Choroid plexus epithelial cell (primary cell): Measurements from ENCODE around the gene KDM4D.
A peak's percentile ranks its signal among the peaks of the same experiment; 100 is the strongest.

Source experiments
- DNase-seq: peaks from one replicate; pipeline ENCODE4 v3.0.0-alpha.2; 2010; ENCODE audit warnings: low read depth
- H3K4me3 ChIP-seq: 2 replicates; pipeline ENCODE4 v1.5.1; 2011; ENCODE audit warnings: low read depth, mild to moderate bottlenecking, control low read depth, low read length, moderate library complexity
- TF ChIP-seq, protein P1 (sequence below): conservative IDR thresholded peaks from 2 replicates; pipeline ENCODE4 v1.5.1; 2011; ENCODE audit warnings: low read depth, mild to moderate bottlenecking, control low read depth, inconsistent platforms, low read length, moderate library complexity

The KDM4D gene

DNA sequence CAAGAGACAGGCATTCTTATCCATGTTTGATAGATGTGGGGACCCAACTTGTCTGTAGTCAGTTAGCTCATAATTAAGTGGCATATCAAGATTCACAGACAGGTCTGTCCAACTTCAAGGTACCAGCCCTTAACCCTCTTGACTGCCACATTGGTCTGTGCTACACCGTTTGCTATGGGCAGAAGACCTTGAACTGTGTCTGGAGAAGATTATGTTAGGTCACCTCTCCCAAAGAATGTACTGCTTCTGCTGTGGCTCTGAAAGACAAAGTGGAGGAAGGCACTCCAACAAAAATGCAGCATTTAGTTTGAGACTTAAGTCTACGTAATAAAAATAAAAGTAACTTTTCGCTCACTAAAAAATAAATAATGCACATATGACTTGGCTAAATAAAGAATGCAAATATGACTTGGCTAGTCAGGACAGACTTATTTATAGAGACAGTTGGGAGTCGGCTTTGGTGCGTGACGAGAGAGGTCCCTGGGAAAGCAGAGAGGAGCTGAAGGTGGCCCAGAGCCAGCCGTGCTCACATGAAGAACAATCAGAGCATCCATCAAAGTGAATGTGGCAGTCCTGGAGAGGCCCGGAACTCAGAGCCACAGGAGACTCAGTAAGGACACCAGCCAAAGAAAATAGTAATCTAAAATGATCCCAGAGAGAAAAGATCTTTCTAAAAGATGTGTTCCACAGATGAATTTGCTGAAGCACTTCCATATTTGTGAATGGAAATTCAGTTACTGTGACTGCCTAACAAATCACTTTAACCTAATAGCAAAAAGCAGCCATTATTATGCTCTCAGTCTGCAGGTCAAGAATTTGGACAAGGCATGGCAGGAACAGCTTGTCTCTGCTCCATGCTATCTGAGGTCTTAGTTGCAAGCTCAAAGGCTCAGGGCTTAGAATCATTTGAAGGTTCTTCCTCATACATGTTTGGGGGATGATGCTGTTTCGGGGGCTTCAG lies 35.1 kb upstream of the KDM4D start:
- TF ChIP-seq, protein P1, sequence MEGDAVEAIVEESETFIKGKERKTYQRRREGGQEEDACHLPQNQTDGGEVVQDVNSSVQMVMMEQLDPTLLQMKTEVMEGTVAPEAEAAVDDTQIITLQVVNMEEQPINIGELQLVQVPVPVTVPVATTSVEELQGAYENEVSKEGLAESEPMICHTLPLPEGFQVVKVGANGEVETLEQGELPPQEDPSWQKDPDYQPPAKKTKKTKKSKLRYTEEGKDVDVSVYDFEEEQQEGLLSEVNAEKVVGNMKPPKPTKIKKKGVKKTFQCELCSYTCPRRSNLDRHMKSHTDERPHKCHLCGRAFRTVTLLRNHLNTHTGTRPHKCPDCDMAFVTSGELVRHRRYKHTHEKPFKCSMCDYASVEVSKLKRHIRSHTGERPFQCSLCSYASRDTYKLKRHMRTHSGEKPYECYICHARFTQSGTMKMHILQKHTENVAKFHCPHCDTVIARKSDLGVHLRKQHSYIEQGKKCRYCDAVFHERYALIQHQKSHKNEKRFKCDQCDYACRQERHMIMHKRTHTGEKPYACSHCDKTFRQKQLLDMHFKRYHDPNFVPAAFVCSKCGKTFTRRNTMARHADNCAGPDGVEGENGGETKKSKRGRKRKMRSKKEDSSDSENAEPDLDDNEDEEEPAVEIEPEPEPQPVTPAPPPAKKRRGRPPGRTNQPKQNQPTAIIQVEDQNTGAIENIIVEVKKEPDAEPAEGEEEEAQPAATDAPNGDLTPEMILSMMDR, result no peak
- DNase-seq, result peak; percentile 93
- no peak overlapping the region for H3K4me3 ChIP-seq

DNA sequence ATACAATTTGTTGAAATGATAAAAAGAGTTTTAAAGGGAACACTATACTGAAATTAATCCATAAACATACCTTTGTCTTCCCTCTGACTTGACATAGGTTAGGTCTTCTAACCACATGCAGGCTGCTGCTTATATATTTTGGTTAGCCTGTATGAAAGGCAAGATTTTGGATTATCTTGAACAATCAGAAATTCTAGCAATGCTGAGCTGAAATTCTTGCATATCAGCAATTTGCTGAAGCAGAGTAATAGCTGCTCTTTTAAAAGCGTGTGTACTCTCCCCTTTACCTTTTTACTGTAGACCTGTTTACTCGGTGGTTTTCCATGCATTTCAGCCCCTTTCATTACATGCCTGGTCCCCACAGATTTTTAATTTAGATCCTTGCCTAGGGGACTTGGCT lies 34.2 kb upstream of the KDM4D start:
- H3K4me3 ChIP-seq, result no peak overlapping the region
- no peak for DNase-seq
- TF ChIP-seq, protein P1, result no peak

DNA sequence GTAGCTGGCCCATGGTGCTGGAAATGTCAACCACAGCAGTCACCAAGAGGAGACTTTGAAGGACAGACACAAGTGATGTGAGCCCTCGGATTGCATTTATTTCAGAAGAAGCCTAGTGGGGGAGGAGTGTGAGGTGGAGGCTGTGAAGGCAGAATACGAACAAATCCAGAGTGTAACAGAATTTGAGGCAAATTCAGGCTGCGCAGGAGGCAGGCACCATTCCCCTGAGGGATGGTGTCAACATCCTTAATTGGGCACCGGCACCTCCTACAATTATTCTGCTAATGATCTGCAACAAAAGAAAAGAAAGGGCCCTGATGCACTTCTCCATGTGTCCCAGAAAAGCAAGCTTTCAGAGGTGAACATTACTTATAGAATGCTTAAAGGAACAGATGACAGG lies 32.4 kb upstream of the KDM4D start:
- DNase-seq, result no peak
- H3K4me3 ChIP-seq, result no peak overlapping the region
- TF ChIP-seq, protein P1, result no peak

DNA sequence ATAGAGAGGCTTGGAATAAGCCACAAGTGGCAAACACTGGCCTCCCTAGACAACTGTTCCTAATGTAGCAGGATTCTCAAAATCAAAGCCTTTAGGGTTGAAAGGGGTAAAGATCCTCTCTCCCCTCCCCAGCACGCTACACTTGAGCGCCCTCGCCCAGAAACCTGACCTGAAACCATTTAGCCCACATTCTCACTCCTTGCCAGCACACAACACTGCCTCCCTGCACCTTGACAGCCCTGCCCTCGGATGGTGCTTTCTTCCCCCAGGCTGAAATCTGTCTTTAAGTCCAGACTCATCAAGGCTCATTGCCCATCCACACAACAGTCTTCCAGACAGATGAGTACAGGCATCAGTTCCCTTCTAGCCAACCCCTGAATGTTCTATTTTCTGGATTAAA lies 26.7 kb upstream of the KDM4D start:
- no peak for DNase-seq
- H3K4me3 ChIP-seq, result no peak overlapping the region
- TF ChIP-seq, protein P1, result no peak

DNA sequence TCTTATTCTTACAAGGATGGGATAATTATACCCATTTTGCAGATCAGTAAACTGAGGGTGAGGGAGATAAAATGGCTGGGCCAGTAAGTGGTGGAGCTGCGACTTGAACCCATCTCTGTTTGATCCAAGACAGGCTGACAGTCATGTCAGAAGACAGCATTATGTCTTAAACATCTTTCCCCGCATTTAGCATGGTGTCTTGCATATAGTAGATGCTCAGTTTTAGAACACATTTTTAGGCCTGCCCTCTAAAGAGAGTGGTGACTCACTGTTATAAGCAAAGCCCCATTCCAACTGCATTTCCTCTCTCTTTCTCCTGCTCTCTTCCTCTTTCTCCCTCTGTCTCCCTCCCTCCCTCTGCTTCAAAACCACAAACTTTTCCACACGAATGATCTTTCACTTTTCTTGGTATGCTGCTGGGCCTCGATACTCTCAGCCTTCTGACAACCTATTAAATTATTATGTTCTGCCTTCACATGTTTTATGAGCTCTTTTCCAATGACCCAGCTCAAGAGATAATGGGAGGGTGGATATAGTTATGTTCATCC lies 25.4 kb upstream of the KDM4D start:
- no peak overlapping the region for H3K4me3 ChIP-seq
- DNase-seq, result peak; percentile 87

DNA sequence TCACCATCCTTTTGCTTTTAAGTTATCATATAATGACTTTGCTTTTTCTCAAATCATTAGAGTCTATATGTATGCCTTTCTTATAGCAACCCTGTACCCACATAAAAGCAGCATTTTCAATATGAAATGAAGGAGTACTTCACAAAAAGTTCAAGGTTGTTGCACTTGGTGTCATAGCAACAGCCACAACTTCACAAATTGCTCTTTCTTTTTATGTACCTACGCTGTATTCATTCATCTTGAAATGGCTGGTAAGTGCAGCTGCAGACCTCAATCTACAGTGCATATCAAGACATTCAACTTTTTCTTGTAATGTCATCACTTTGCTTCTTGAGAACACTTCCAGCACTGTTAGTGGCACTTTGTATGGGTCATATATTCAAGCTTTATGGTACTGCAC lies 18.8 kb upstream of the KDM4D start:
- TF ChIP-seq, protein P1, result no peak
- no peak for DNase-seq
- no peak overlapping the region for H3K4me3 ChIP-seq

More for the DNA sequence above, 25.4 kb upstream of the KDM4D start:
- TF ChIP-seq, protein P1, result no peak
